Peyer's patch (tissue), 4 donors: Measurements from ENCODE around the gene INPP5A. TPM values are rescaled to one million over a fixed set of nuclear protein-coding genes. Genes with fewer than 3 reads are reported as not detected.
A peak's percentile ranks its signal among the peaks of the same experiment; 100 is the strongest.

Experiments used
- DNase-seq, 3 donors: peaks; one replicate each; pipeline ENCODE4 v3.0.0-alpha.2; 2017 to 2019
- H3K27ac ChIP-seq, 4 donors: fragments of 200-600 bp; sonication (generic); one replicate each; pipeline ENCODE4 v1.5.1; 2016 to 2019
- H3K27me3 ChIP-seq, 2 donors: fragments of 200-600 bp; sonication (generic); one replicate each; pipeline ENCODE4 v1.5.1; 2019
- H3K36me3 ChIP-seq, 3 donors: fragments of 200-600 bp; sonication (generic); one replicate each; pipeline ENCODE4 v1.5.1; 2016 to 2019
- H3K4me1 ChIP-seq, 4 donors: fragments of 200-600 bp; sonication (generic); one replicate each; pipeline ENCODE4 v1.5.1; 2016 to 2019
- H3K4me3 ChIP-seq, 4 donors: fragments of 200-600 bp; sonication (generic); 1 replicate in 3 of 4; 2 replicates in 1 of 4; pipeline ENCODE4 v1.5.1; 2016 to 2019; ENCODE audit warnings: mild to moderate bottlenecking in 1 of 4
- H3K9me3 ChIP-seq, 4 donors: fragments of 200-600 bp; sonication (generic); one replicate each; pipeline ENCODE4 v1.5.1; 2016 to 2019; ENCODE audit warnings: mild to moderate bottlenecking in 1 of 4
- POLR2A ChIP-seq, 2 donors: fragments of 450-650 bp; IDR thresholded peaks; one replicate each; pipeline ENCODE4 v1.5.1; 2017; ENCODE audit warnings: antibody characterized with exemption in 2 of 2, mild to moderate bottlenecking in 2 of 2, moderate library complexity in 2 of 2
- total RNA-seq, 4 donors: library from RNA; depleted of rRNA; stranded (reverse); fragments of >200 nt; gene quantifications; one replicate each; pipeline ENCODE4 v1.1.0, GENCODE V29; 2016
- TF ChIP-seq, protein P1 (sequence below), 6 experiments: fragments of 450-650 bp in 4 of 6; fragments of 200-600 bp in 2 of 6; sonication (generic) in 1 of 6; IDR thresholded peaks; one replicate each; pipeline ENCODE4 v1.5.1; 2017 to 2019; ENCODE audit warnings: antibody characterized with exemption in 6 of 6, mild to moderate bottlenecking in 3 of 6, moderate library complexity in 1 of 6

Gene INPP5A
- total RNA-seq, 4 donors from 2014 or later: 33.8 to 76.4 (median 38.1) TPM

DNA sequence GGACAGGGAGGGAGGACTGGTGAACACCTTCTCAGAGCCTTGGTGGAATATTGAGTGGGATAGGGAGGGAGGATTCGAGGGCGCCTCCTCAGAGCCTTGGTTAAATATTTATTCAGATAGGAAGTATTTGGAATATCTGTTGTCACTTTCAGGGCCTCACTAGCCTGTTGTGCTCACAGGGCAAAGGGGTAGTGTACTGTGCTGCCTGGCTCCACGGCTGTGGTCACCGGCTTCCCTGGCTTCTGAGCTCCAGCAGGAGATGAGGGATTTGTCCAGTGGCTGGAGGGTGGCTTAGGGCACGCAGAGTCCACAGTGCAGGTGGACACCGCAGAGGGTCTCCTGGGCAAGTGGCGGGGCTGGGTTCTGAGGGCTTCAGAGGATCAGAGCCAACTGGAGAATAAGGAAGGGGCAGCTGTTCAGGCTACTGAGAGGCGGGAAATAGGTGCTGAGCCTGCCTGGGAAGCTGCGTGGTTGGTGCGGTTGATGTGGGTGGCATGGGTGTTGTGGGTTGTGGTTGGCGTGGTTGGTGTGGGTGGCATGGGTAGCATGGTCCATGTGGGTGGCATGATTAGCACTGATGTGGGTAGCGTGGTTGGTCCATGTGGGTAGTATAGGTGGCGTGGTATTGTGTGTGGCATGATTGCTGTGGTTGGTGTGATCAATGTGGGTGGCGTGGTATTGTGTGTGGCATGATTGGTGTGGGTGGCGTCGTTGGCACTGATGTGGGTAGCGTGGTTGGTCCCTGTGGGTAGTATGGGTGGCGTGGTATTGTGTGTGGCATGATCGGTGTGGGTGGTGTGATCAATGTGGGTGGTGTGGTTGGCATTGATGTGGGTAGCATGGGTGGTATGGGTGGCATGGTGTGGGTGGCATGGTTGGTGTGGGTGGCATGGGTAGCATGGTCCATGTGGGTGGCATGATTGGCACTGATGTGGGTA is 16.7 kb downstream of the INPP5A start:
- H3K27ac ChIP-seq: peak overlapping the region in 2 of 4 donors; percentile 67 to 68
- DNase-seq: peak in 2 of 3 donors; percentile 14 to 32
- peaks cover 0 to 17% (median 8%) of the 10 kb centered on the region in 4 donors for H3K4me1 ChIP-seq

DNA sequence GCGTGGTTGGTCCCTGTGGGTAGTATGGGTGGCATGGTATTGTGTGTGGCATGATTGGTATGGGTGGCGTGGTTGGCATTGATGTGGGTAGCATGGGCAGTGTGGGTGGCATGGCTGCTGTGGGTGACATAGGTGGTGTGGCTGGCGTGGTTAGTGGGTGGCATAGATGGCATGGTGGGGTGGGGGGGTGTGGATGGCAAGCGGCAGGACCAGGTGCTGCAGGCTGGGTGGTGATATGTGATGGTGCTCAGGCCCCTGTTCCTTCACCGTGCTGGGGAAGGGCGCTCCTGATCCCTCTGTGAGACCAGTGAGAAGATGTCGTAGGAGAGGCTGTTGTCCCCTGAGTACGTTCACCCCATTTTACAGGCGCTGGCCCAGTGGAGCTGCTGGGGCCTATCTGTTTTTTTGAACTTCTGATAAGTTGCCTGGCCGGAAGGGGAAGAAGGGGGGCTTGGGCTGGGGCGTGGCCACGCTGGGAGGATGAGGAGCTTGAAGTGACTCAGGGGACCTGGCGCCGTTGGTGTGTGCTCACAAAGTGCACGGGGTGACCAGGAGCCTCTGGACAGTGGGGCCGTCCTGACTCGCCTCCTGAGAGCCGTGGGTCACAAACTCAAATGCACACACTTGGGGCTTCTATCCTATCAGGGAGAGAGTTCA is 17.5 kb downstream of the INPP5A start:
- no peak for TF ChIP-seq POLR2A (IDR thresholded peaks at IDR 0.05)
- TF ChIP-seq, protein P1, sequence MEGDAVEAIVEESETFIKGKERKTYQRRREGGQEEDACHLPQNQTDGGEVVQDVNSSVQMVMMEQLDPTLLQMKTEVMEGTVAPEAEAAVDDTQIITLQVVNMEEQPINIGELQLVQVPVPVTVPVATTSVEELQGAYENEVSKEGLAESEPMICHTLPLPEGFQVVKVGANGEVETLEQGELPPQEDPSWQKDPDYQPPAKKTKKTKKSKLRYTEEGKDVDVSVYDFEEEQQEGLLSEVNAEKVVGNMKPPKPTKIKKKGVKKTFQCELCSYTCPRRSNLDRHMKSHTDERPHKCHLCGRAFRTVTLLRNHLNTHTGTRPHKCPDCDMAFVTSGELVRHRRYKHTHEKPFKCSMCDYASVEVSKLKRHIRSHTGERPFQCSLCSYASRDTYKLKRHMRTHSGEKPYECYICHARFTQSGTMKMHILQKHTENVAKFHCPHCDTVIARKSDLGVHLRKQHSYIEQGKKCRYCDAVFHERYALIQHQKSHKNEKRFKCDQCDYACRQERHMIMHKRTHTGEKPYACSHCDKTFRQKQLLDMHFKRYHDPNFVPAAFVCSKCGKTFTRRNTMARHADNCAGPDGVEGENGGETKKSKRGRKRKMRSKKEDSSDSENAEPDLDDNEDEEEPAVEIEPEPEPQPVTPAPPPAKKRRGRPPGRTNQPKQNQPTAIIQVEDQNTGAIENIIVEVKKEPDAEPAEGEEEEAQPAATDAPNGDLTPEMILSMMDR (IDR thresholded peaks at IDR 0.05): no peak
- Histone ChIP-seq H3K36me3 (no peaks in the 10 kb centered on the region), H3K9me3 (no peaks in the 10 kb centered on the region), H3K4me1 (peaks cover 0 to 16% (median 10%) of the 10 kb centered on the region in 4 donors), H3K4me3 (peak overlapping the region in 1 of 4 donors; percentile 10), H3K27ac (peak overlapping the region in 3 of 4 donors; percentile 23 to 68 (median 67)), H3K27me3 (no peaks in the 10 kb centered on the region)
- peak; percentile 51 to 91 (median 88) for DNase-seq

More for the DNA sequence above, 16.7 kb downstream of the INPP5A start:
- Histone ChIP-seq H3K9me3 (no peaks in the 10 kb centered on the region), H3K27me3 (no peaks in the 10 kb centered on the region), H3K36me3 (no peaks in the 10 kb centered on the region), H3K4me3 (no peak overlapping the region)
- TF ChIP-seq, protein P1 (IDR thresholded peaks at IDR 0.05): no peak
- no peak for TF ChIP-seq POLR2A (IDR thresholded peaks at IDR 0.05)

DNA sequence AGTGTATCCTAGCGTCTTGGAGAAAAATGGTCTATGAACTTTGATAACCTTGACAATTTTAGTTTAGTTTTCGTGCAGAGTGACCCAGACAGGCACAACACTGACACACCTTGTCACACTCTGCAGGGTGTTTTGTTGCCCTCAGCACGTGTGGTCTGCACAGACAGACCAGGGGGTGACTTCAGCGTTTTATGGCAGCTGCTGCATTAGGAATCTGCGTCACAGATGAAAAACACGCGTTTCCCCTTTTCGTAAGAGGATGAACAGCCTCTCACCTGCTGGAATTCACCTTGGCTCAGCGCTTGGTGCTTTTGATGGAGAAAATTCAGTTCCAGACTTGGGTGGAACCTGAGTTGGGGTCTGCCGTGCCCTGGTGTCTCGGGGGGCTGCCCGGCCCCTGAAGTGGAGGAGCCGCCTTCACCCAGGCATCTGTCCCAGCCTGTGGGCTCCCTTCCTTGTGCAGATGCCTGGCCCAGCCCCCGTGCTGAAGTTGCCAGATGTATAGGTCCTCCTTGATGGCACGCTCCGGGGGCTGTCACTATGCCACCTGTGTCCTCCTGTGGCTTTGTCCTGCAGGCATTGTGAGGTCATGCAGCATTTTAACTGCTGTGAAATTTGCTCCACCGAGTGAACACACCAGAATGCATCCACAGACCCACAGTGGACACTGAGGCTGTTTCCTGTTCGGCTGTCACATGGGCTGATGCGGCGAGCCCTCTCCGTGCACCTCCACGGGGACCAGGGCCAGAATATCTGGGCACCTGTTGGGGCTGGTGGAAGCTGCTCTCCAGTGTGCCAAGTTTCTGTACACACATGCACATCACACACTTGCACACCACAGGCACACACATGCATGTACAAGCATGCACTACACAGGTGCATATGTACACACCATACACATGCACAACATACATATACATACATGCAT is 18.3 kb downstream of the INPP5A start:
- no peaks in the 10 kb centered on the region for H3K9me3 ChIP-seq
- H3K36me3 ChIP-seq: no peaks in the 10 kb centered on the region
- peaks cover 0 to 18% (median 5%) of the 10 kb centered on the region in 4 donors for H3K4me1 ChIP-seq
- no peaks in the 10 kb centered on the region for H3K27me3 ChIP-seq
- TF ChIP-seq, protein P1 (IDR thresholded peaks at IDR 0.05): no peak
- no peak for TF ChIP-seq POLR2A (IDR thresholded peaks at IDR 0.05)
- H3K27ac ChIP-seq: peak overlapping the region in 2 of 4 donors; percentile 67 to 68
- H3K4me3 ChIP-seq: peak overlapping the region in 1 of 4 donors; percentile 10
- DNase-seq: peak in 2 of 3 donors; percentile 48 to 61

DNA sequence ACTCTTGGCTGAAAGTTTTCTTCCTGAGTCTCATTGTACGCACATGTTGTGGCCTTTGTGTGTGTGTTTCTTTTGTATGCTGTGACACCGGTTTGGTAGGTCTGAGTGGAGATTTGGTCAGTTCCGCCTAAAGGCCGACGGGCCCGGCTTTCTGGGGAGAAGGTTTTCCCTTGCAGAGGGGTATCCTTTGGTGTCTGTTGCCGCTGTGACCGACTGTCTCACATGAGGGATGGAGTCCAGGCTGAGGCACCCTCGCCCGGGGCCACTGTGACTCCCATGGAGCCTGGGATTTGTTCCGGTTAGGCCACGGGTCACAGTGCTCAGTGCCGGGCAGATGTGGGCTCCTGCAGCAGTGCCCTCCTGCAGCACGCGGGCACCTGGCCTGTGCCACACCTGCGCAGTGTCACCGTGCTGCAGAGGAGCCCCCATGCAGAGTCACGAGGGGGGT is 19.4 kb downstream of the INPP5A start:
- no peaks in the 10 kb centered on the region for H3K36me3 ChIP-seq
- no peak overlapping the region for H3K27ac ChIP-seq
- no peaks in the 10 kb centered on the region for H3K27me3 ChIP-seq
- DNase-seq: no peak
- no peak overlapping the region for H3K4me3 ChIP-seq
- no peaks in the 10 kb centered on the region for H3K9me3 ChIP-seq
- H3K4me1 ChIP-seq: peaks cover 0 to 18% (median 3%) of the 10 kb centered on the region in 4 donors
- TF ChIP-seq POLR2A (IDR thresholded peaks at IDR 0.05): no peak
- TF ChIP-seq, protein P1 (IDR thresholded peaks at IDR 0.05): no peak
